HG03442 (cell line): ENCODE data around the gene INPP5F.

Experiments used
- ATAC-seq: cut with Tn5 transposase; IDR thresholded peaks from one replicate; pipeline ENCODE4 v1.9.1; 2021; ENCODE audit warnings: mild to moderate bottlenecking, moderate library complexity; ENCODE audit not compliant: unreplicated experiment

Gene INPP5F

GRCh38 chr10:119737823-119738222, 12.0 kb downstream of the INPP5F start:
- ATAC-seq, result no peak

- ATAC-seq, result no peak
These were observed 13.1 kb downstream of the INPP5F start for GRCh38 chr10:119738962-119739361.

DNA sequence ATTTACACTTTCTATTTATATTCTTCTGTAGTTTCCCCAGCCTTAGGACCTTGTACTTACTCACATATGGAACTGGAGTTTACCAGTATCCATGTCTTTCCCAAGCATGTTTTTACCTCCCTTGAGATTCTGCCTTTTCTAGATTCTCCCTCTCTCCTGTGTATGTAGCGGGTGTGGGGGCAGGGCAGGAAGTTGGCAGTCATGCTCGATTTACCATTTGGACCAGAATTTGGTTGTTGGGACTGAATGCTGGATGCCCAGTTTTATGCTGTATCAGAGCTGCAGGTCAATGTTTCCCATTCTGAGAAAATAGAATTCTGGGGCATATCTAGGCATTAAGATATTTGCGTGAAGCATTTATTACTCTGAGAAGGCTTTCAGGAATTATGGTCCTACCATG, 14.2 kb downstream of the INPP5F start:
- ATAC-seq, result no peak

- no peak for ATAC-seq
These were observed 17.2 kb downstream of the INPP5F start for GRCh38 chr10:119742947-119743648.

DNA sequence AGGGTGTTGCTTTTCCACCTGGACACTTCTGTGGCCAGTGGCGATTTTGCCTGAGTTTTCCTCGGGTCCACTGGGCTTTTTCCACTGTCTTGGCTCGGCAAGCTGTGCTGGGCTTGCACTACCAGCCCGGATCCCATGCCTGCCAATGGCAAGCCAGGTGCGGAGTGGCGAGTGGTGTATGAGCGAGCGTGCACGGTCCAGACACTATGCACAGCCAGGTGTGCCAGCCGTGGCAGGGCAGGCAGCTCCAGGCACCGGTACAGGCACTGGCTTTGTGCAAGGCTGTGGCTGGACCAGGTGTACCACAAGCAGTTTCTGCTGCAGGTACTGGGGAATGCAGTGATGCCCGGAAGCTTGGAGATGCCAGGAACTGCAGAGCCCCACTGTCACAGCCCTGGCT, 22.1 kb downstream of the INPP5F start:
- ATAC-seq, result no peak

GRCh38 chr10:119748871-119749270, 23.0 kb downstream of the INPP5F start:
- no peak for ATAC-seq

- ATAC-seq, result no peak
These were observed 23.6 kb downstream of the INPP5F start for GRCh38 chr10:119749455-119749854.

GRCh38 chr10:119750391-119751230, 24.8 kb downstream of the INPP5F start:
- peak; percentile 87 for ATAC-seq

DNA sequence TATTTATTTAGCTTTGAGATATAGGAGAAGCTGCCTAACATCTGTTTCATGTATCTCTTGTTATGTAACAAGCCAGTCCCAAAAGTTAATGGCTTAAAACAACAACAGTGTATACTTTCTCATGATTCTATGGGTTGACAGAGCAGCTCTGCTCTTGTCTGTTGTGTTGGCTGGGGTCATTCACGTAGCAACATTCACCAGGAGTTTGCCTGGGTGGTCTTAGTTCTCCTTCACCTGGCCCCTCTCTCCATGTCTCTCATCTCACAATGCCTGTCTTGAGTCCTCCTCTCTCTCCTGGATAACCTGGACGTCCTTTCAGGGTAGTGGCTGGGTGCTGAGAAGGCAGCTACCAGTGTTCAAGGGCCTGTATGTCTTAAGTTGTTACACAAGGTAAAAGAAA, 27.5 kb downstream of the INPP5F start:
- ATAC-seq, result no peak

- ATAC-seq, result no peak
These were observed 28.2 kb downstream of the INPP5F start for GRCh38 chr10:119754085-119754484.

GRCh38 chr10:119754936-119755335, 29.1 kb downstream of the INPP5F start:
- no peak for ATAC-seq

GRCh38 chr10:119755446-119755845, 29.6 kb downstream of the INPP5F start:
- ATAC-seq, result no peak

GRCh38 chr10:119758448-119759195, 32.8 kb downstream of the INPP5F start:
- no peak for ATAC-seq

DNA sequence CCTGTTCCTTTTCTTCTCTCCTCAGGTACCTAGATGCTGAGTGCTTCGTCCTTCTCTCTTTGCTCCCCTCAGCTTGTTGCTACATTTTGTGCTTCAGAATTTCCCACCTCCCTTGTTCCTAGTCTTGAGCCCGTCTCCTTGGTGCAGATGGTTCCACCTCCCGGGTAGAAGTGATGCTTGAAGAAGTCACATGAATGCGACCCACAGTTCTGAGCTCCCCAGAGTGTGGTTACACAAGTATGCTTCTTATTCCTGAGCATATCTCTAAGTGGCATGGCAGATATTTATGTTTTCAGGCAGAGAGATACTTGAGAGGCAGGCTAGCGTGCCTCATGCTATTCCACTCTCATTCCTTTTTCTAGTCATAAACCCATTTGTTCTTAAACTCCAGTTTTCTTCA, 34.0 kb downstream of the INPP5F start:
- no peak for ATAC-seq

- ATAC-seq, result no peak
These were observed 35.3 kb downstream of the INPP5F start for GRCh38 chr10:119761106-119761505.

GRCh38 chr10:119762035-119762434, 36.2 kb downstream of the INPP5F start:
- no peak for ATAC-seq

GRCh38 chr10:119762805-119763798, 37.3 kb downstream of the INPP5F start:
- ATAC-seq, result no peak

GRCh38 chr10:119768455-119769094, 42.7 kb downstream of the INPP5F start:
- no peak for ATAC-seq

- no peak for ATAC-seq
These were observed 44.0 kb downstream of the INPP5F start for GRCh38 chr10:119769886-119770285.

DNA sequence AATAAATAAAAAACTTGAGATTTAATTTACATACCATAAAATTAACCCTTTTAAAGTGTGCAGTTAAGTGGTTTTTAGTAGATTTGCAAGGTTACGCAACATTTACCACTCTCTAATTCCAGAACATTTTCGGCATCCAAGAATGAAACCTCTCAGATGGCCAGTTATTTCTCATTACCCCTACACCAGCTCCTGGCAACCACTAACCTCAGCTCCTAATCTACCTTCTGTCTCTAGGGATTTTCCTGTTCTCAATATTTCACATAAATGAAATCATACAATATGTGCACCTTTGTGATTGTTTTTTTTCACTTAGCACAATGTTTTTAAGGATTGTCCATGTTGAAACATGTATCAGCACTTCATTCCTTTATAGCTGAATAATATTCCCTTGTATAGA, 45.1 kb downstream of the INPP5F start:
- ATAC-seq, result no peak
